Endometrial microvascular endothelial cells (primary cell): ENCODE data around the gene MAML3. TPM values are rescaled to one million over a fixed set of nuclear protein-coding genes. Genes with fewer than 3 reads are reported as not detected.

Experiments used
- in situ Hi-C: cut with HindIII; loops from 2 replicates; pipeline ENCODE4 v1.10.0; 2017; ENCODE audit warnings: low sequenced_read_pairs, low pct_unique_long_range_greater_than_20kb; ENCODE audit errors: inconsistent ontology term
- total RNA-seq: library from RNA; depleted of rRNA; stranded (reverse); fragments of >200 nt; gene quantifications from one replicate; pipeline ENCODE4 v1.2.3, GENCODE V29; 2015; ENCODE audit errors: inconsistent ontology term

Gene MAML3
- total RNA-seq, 1 donor from 2014 or later: 9.7 TPM

DNA sequence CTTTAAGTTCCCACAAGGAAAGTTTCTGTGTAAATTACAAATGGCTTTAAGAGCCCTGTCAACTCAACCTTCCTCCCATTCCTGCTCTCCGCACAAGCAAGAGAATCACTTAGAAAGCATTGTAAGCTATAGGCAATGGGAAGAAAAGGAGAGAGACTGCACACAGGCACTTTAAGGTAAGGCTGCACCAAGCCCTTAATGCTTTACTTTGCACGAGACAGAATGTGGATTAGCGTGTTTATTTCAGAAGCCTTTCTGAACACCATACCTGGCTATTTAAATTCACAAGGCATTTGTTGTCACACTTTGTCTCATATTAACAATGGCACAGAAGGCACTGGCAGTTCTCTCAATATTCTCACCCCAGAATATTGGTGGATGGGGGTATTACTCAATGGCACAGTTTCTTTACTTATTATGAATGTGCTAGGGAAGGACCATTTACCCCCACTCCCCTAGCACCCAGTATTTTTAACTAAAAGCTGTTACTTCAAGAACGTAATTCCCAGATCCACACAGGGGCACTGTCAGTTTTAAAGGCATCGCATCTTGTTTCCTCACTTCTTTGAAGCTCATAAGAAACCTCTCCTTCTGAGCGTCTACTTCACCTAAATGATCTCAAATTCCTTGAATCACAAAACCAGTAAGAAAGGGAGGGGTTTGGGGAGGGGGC lies 150.0 kb downstream of the MAML3 start:
- in situ Hi-C loops: no loop called here

DNA sequence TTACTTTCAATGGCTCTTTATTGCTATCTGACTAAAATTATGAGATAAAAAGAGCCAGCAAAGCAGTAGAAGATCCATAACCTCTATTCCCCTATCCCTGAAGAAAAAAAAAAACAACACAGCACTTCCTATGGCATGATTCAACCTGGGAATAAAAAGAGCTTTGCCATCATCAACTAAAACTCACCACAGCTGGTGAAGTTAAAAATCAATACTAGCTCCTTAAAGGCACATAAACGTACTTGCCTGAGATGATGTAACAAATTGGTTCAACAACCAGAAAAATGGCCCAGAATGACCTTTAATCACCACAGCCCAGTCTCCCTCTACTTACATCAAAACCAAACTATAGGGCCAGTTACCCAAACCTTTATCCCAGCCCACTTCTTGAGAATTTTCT lies 153.8 kb downstream of the MAML3 start:
- in situ Hi-C loops: no loop called here

- in situ Hi-C loops: no loop called here
These were observed 164.9 kb downstream of the MAML3 start for GRCh38 chr4:139988863-139989765.

DNA sequence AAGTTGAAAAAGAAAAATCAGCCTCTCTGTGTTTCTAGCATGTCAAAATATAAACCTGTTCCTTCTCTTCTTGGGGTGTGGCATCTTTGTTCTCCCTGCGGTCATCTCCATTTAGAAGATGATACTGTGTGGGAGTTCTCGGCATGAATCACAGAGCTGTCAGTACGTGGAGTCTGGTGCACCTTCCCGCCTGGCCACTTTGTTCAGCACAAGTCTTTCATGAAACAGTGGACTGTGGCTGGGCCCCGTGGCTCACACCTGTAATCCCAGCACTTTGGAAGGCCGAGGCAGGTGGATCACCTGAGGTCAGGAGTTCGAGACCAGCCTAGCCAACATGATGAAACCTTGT lies 166.5 kb downstream of the MAML3 start:
- in situ Hi-C loops: no loop called here

GRCh38 chr4:139986689-139987501 lies 167.1 kb downstream of the MAML3 start:
- in situ Hi-C loops: no loop called here

DNA sequence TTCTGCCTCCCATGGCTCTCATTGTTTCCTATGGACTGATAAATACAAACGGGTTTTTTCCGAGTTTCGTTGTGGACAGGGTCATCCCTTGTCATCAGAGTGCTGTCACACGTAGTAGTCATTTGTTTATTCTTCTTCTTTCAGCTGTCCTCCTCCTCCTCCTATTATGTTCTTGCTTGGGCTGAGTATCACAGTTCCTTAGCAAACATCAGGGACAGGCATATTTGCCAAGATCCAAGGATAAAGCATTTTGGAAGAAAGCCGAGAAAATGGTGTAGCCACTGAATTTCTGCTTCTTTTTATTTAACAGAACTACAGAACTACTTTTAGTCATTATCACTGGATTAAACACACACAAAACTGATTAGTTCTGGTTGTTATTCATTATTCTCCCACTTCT lies 167.9 kb downstream of the MAML3 start:
- in situ Hi-C loops: no loop called here

- in situ Hi-C loops: no loop called here
These were observed 168.6 kb downstream of the MAML3 start for GRCh38 chr4:139985401-139985800.

DNA sequence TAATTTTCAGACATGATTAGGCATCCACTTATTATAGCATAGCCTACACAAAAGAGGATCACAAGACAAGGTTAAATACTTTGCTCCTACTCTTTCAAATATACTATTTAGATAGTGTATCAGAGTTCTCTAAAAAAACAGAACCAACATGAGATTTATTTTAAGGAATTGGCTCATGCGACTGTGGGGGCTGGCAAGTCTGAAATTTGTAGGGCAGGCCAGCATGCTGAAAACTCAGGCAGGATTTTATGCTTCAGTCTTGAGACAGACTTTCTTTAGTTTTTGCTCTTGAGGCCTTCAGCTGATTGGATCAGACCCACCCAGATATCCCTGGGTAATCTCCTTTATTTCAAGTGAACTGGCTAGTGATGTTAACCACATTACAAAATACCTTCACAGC lies 169.5 kb downstream of the MAML3 start:
- in situ Hi-C loops: no loop called here

- in situ Hi-C loops: no loop called here
These were observed 175.3 kb downstream of the MAML3 start for GRCh38 chr4:139978692-139979091.

- in situ Hi-C loops: no loop called here
These were observed 176.0 kb downstream of the MAML3 start for GRCh38 chr4:139977838-139978609.

DNA sequence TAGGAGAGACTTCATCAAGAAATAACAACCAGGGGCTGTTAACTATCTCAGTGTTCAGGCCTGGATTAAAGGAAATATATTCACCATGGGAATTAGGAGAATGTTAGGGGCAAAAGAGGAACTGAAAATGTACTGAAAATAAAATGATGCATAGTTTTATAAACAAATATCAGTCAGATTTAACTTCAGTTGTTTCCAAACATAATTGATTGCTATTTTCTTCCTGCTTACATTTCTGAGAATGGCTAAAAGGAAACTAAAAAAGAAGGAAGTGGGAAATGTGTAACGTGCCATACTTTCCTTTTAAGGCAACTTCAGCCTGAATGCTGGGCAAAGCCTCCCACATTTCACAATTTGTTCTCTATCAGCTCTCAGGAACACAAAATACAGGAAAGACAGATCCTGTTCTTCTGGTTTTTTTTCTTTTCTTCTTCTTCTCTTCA lies 178.1 kb downstream of the MAML3 start:
- in situ Hi-C loops: no loop called here

DNA sequence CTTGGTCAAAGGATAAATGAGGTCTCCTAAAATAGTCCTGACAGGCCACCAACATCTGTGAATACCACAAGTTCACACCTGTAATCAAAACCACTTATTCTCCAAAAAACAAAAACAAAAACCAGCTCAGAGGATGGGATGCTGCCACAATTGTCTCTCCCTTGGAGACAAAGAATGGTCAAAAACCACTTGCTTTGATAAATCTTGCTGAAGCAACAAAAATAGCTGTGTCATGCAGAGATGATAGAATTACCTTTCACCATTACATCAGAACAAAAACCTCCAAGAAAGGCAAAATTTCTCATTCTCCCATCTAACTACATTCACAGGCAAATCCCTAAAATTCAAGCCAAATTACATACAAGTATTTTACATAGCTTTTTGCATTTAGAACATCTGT lies 180.4 kb downstream of the MAML3 start:
- in situ Hi-C loops: no loop called here

GRCh38 chr4:139973015-139973414 lies 181.0 kb downstream of the MAML3 start:
- in situ Hi-C loops: no loop called here

DNA sequence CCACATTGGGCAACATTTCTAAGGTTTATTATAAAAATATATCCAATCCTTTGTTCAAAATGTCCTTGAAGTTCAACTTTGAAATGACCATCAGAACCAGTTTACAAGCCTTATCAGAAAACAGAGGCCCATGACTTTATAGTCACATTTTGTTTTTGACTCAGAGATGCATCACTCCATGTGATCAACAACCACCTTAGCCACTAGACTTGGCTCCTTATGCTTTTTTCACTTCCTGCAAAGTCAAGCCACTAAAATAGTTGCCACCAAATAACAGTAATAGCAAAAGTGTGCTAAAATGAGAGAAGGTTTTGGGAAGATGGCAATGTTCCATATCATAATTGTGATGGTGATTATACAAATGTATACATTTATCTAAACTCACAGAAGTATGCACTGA lies 181.7 kb downstream of the MAML3 start:
- in situ Hi-C loops: no loop called here

DNA sequence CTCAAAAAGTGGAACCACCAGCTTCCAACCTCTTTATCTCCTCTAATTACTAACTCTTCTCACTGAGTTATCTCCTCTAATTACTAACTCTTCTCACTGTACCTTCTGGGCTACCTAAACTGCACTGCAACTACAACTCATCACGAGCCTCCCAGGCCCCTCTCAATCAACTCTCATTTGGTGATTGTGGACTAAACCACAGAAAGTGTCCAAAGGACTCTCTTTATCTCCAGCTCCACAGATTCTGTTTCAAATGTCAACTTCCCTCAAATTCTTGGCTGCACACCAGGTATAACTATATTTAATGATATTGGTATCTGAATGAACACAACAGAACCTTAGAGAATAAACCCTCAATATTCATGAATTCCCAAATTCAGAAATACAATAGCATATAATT lies 182.9 kb downstream of the MAML3 start:
- in situ Hi-C loops: no loop called here

- in situ Hi-C loops: no loop called here
These were observed 184.2 kb downstream of the MAML3 start for GRCh38 chr4:139969635-139970266.

DNA sequence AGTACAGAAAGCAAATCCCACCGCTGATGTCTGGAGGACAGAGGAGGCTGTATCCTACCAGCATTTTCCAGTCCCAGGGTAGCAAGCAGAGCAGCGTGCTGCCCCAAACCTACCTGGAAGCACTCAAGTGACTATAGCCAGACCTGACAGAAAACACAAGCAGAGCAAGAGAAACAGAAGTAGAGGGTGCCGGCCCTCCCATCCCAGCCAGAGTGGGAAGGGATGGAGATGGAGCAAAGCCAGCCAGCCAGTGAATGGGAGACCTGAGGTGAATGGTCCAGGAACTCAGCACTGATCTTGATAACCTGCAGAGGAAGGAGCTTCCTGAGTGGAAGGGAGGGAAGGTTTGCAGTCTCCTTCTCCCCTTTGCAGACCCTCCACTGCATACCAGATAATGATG lies 185.2 kb downstream of the MAML3 start:
- in situ Hi-C loops: no loop called here

- in situ Hi-C loops: no loop called here
These were observed 187.6 kb downstream of the MAML3 start for GRCh38 chr4:139966383-139966782.
